Measurements from ENCODE around the gene INHA.

Gene INHA

DNA sequence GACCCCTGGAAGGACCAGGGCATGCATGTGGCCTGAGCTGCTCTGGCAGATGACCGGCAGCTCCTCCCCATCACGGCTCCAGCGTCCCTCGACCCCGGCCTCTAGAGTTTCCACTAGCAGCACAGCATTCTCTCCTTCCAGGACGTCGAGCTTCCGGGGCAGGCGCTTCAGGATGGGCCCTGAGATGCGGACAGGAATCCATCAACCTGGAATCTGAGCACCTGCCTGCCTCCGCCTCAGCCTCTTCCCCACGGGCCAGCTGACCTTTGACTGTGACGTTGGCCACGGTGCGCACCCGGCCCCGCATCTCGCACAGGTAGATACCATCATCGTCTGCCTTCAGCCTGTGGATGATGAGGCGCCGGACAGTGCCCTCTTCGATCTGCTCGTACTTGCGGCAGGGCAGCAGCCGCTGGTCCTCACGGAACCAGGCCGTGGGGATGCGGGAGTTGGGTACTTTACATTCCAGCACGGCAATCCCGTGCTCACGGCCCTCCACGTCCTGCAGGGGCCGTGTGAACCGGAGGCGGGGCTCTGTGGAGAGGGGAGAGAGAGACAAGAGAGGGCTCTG, 4.2 kb upstream of the INHA start:
- Histone ChIP-seq H3K9ac (no peak overlapping the region), H3K27me3 (ENCODE audit: control insufficient read depth, insufficient read depth, low read length) (no peaks in the 10 kb centered on the region), H3K36me3 (ENCODE audit: control insufficient read depth, insufficient read depth, low read length) (no peaks in the 10 kb centered on the region), H3K4me1 (peaks cover 2% of the 10 kb centered on the region), H2AFZ (no peak overlapping the region), H3K9me3 (ENCODE audit: control insufficient read depth, low read length) (no peaks in the 10 kb centered on the region), H3K79me2 (no peaks in the 10 kb centered on the region), H3K4me3 (ENCODE audit: low read depth, low read length) (no peak overlapping the region), H3K27ac (no peak overlapping the region), H3K4me2 (ENCODE audit: low read length) (no peak overlapping the region)
- TF ChIP-seq, protein P1, sequence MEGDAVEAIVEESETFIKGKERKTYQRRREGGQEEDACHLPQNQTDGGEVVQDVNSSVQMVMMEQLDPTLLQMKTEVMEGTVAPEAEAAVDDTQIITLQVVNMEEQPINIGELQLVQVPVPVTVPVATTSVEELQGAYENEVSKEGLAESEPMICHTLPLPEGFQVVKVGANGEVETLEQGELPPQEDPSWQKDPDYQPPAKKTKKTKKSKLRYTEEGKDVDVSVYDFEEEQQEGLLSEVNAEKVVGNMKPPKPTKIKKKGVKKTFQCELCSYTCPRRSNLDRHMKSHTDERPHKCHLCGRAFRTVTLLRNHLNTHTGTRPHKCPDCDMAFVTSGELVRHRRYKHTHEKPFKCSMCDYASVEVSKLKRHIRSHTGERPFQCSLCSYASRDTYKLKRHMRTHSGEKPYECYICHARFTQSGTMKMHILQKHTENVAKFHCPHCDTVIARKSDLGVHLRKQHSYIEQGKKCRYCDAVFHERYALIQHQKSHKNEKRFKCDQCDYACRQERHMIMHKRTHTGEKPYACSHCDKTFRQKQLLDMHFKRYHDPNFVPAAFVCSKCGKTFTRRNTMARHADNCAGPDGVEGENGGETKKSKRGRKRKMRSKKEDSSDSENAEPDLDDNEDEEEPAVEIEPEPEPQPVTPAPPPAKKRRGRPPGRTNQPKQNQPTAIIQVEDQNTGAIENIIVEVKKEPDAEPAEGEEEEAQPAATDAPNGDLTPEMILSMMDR (IDR thresholded peaks at IDR 0.05), result no peak

DNA sequence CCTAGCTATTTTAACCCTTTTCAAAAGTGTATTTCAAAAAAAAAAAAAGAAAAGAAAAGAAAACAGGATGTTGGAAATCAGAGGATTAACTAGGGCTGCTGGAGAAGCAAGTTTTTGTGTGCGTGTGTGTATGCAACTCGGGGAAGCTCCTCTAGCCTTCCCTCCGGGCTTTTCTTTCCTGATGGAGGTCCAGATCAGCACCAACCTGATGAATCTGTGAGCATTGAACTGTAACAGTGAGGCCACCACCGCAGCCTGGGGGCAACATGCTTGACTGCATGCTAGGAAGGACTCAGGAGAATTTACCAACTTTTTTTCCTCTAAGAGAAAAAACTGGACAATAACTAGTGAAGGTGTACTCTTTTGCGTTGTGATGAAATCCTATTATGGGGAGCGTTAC, 3.1 kb upstream of the INHA start:
- no peak overlapping the region for H2AFZ ChIP-seq
- no peak overlapping the region for H3K4me2 ChIP-seq (ENCODE audit: low read length)
- H3K36me3 ChIP-seq (ENCODE audit: control insufficient read depth, insufficient read depth, low read length), result no peaks in the 10 kb centered on the region
- no peaks in the 10 kb centered on the region for H3K9me3 ChIP-seq (ENCODE audit: control insufficient read depth, low read length)
- no peak overlapping the region for H3K9ac ChIP-seq
- no peaks in the 10 kb centered on the region for H3K27me3 ChIP-seq (ENCODE audit: control insufficient read depth, insufficient read depth, low read length)
- no peak overlapping the region for H3K27ac ChIP-seq
- H3K79me2 ChIP-seq, result no peaks in the 10 kb centered on the region
- H3K4me3 ChIP-seq (ENCODE audit: low read depth, low read length), result no peak overlapping the region
- TF ChIP-seq, protein P1 (IDR thresholded peaks at IDR 0.05), result no peak
- peaks cover 2% of the 10 kb centered on the region for H3K4me1 ChIP-seq

DNA sequence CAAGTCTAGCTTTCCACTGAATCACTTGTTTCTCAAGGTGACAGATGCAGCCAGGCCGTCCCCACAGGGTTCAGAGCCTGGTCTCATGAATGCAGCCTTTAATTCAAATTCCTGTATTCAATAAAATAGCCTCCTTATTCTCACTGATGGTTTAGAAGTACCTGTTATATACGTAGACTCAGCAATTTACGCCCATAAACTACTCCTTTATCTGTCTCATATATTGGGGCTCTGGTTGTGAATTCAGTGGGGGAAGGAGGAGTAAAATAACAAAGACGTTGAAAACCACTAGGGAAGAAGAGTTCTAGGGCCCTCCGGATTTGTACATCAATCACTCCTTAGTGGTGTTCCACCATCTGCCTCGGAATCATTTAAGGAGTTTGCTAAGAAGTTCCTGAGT, 2.5 kb upstream of the INHA start:
- no peak overlapping the region for H3K9ac ChIP-seq
- no peak overlapping the region for H2AFZ ChIP-seq
- TF ChIP-seq, protein P1 (IDR thresholded peaks at IDR 0.05), result no peak
- H3K79me2 ChIP-seq, result no peaks in the 10 kb centered on the region
- H3K9me3 ChIP-seq (ENCODE audit: control insufficient read depth, low read length), result no peaks in the 10 kb centered on the region
- H3K4me1 ChIP-seq, result peaks cover 2% of the 10 kb centered on the region
- peak overlapping the region; percentile 83 for H3K4me2 ChIP-seq (ENCODE audit: low read length)
- no peak overlapping the region for H3K4me3 ChIP-seq (ENCODE audit: low read depth, low read length)
- no peaks in the 10 kb centered on the region for H3K27me3 ChIP-seq (ENCODE audit: control insufficient read depth, insufficient read depth, low read length)
- H3K36me3 ChIP-seq (ENCODE audit: control insufficient read depth, insufficient read depth, low read length), result no peaks in the 10 kb centered on the region
- H3K27ac ChIP-seq, result no peak overlapping the region

DNA sequence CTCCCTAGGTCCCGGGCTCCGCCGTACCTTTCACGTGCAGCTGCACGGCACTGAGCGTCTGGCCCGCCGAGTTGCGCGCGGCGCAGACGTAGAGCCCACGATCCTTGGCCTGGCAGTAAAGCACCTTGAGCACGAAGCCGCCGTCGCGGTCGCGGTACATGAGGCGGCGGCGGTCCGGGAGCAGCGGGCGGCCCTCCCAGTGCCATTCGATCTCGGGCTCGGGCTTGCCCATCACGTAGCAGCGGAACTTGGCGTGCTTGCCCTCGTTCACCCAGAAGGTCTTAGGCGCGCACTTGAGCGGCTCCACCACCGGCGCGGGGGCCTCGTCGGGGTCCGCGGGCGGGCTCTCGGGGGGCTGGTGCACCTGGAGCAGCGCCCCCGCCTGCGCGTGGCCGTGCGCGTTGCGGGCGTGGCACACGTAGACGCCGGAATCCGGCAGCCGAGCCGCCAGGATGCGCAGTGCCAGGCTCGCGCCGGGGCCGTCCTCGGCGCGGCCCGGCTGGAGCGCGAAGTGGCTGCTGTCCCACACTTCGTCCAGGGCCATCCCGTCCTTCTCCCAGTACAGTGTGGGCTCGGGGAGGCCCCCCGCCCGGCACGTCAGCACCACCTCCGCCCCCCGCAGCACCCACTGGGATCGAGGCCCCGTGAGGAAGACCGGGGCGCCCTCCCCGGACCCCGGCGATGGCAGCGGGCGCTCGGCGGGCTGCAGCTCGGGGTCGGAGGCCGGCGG, 1.8 kb upstream of the INHA start:
- peak overlapping the region; percentile 83 for H3K4me2 ChIP-seq (ENCODE audit: low read length)
- H3K27me3 ChIP-seq (ENCODE audit: control insufficient read depth, insufficient read depth, low read length), result no peaks in the 10 kb centered on the region
- TF ChIP-seq, protein P1 (IDR thresholded peaks at IDR 0.05), result peak; percentile 12
- H3K9ac ChIP-seq, result no peak overlapping the region
- no peak overlapping the region for H3K27ac ChIP-seq
- H3K79me2 ChIP-seq, result no peaks in the 10 kb centered on the region
- H2AFZ ChIP-seq, result peak overlapping the region; percentile 100
- H3K36me3 ChIP-seq (ENCODE audit: control insufficient read depth, insufficient read depth, low read length), result no peaks in the 10 kb centered on the region
- H3K9me3 ChIP-seq (ENCODE audit: control insufficient read depth, low read length), result no peaks in the 10 kb centered on the region
- H3K4me1 ChIP-seq, result peaks cover 2% of the 10 kb centered on the region
- H3K4me3 ChIP-seq (ENCODE audit: low read depth, low read length), result peak overlapping the region; percentile 66

DNA sequence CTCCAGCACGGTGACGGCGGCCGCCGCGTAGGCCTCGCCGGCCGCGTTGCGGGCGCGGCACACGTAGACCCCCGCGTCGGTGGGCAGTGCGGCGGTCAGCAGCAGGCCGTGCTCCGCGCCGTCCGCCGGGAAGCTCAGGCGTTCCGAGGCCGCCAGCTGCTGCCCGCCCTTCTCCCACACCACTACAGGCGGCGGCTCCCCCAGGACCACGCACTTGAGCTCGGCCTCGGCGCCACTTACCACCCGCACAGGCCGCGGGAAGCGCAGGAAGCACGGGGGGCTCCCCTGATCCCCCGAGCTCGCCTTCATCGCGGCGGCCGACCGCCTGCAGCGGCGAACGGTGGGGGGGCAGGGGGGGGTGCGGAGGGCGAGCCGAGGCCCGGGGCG, 1.2 kb upstream of the INHA start:
- no peak overlapping the region for H3K9ac ChIP-seq
- H3K4me2 ChIP-seq (ENCODE audit: low read length), result peak overlapping the region; percentile 83
- no peaks in the 10 kb centered on the region for H3K27me3 ChIP-seq (ENCODE audit: control insufficient read depth, insufficient read depth, low read length)
- H3K9me3 ChIP-seq (ENCODE audit: control insufficient read depth, low read length), result no peaks in the 10 kb centered on the region
- TF ChIP-seq, protein P1 (IDR thresholded peaks at IDR 0.05), result no peak
- no peaks in the 10 kb centered on the region for H3K79me2 ChIP-seq
- H2AFZ ChIP-seq, result peak overlapping the region; percentile 100
- H3K27ac ChIP-seq, result peak overlapping the region; percentile 67
- H3K36me3 ChIP-seq (ENCODE audit: control insufficient read depth, insufficient read depth, low read length), result no peaks in the 10 kb centered on the region
- peaks cover 2% of the 10 kb centered on the region for H3K4me1 ChIP-seq
- H3K4me3 ChIP-seq (ENCODE audit: low read depth, low read length), result peak overlapping the region; percentile 66

All from parathyroid adenoma (tissue), 2 donors.